Inferior parietal cortex (tissue), 1 donor: ENCODE results near the gene EIF3A.
"Not testable (repeated sequence)": the region's sequence is repeated elsewhere in the genome, so short reads cannot be mapped to it uniquely, and the experiment has no call there.

Source experiments
- DNase-seq: peaks from one replicate; pipeline ENCODE4 v3.0.0-alpha.2; 2016; ENCODE audit errors: extremely low spot score

Gene EIF3A

GRCh38 chr10:119080521-119081259 lies at the start of gene EIF3A:
Gene EIF3A (minus strand): TSS chr10:119080817. CDS start chr10:119080676, 141 bp downstream.
- peak; percentile 95 for DNase-seq

GRCh38 chr10:119129721-119130120 lies 49.1 kb upstream of the EIF3A start:
- DNase-seq, result no peak

- DNase-seq, result no peak
These were observed 45.3 kb upstream of the EIF3A start for GRCh38 chr10:119125942-119126341.

- DNase-seq, result no peak
These were observed 40.3 kb upstream of the EIF3A start for GRCh38 chr10:119120875-119121274.

- DNase-seq, result no peak
These were observed 39.8 kb upstream of the EIF3A start for GRCh38 chr10:119120413-119120867.

- no peak for DNase-seq
These were observed 38.8 kb upstream of the EIF3A start for GRCh38 chr10:119119400-119119799.

GRCh38 chr10:119118231-119118630 lies 37.6 kb upstream of the EIF3A start:
- DNase-seq, result no peak

GRCh38 chr10:119116326-119116951 lies 35.8 kb upstream of the EIF3A start:
- no peak for DNase-seq

GRCh38 chr10:119115926-119116325 lies 35.3 kb upstream of the EIF3A start:
- no peak for DNase-seq

- no peak for DNase-seq
These were observed 33.4 kb upstream of the EIF3A start for GRCh38 chr10:119113751-119114732.

- no peak for DNase-seq
These were observed 31.4 kb upstream of the EIF3A start for GRCh38 chr10:119112056-119112455.

GRCh38 chr10:119107771-119108170 lies 27.2 kb upstream of the EIF3A start:
- not testable (repeated sequence) for DNase-seq

- not testable (repeated sequence) for DNase-seq
These were observed 26.5 kb upstream of the EIF3A start for GRCh38 chr10:119107106-119107505.

- not testable (repeated sequence) for DNase-seq
These were observed 25.3 kb upstream of the EIF3A start for GRCh38 chr10:119105899-119106298.

GRCh38 chr10:119105155-119105554 lies 24.5 kb upstream of the EIF3A start:
- no peak for DNase-seq

- no peak for DNase-seq
These were observed 24.0 kb upstream of the EIF3A start for GRCh38 chr10:119104654-119105015.

- DNase-seq, result peak; percentile 69
These were observed 23.5 kb upstream of the EIF3A start, which contains the start of gene DENND10 for GRCh38 chr10:119103903-119104653. Gene DENND10 (plus strand): TSS chr10:119104113. CDS start chr10:119104143, 30 bp downstream.

GRCh38 chr10:119103241-119103902 lies 22.8 kb upstream of the EIF3A start:
- no peak for DNase-seq

- DNase-seq, result no peak
These were observed 20.9 kb upstream of the EIF3A start for GRCh38 chr10:119101366-119102098.
